IMR-90 (cell line): Measurements from ENCODE around the gene GRK5.

Experiments
- CEBPB ChIP-seq: IDR thresholded peaks from 2 replicates; pipeline ENCODE4 v1.6.1; 2012; ENCODE audit warnings: low read depth, low read length, improper control_type of control experiment
- FOS ChIP-seq: fragments of 150-350 bp; IDR thresholded peaks from 2 replicates; pipeline ENCODE4 v1.6.1; 2016; ENCODE audit warnings: low read depth, low read length
- NFE2L2 ChIP-seq: fragments of 150-350 bp; IDR thresholded peaks from 2 replicates; pipeline ENCODE4 v1.6.1; 2016; ENCODE audit warnings: low read depth, mild to moderate bottlenecking, low read length
- POLR2A ChIP-seq: IDR thresholded peaks from 2 replicates; pipeline ENCODE4 v1.6.1; 2012; ENCODE audit warnings: mild to moderate bottlenecking, low read depth, low read length
- RAD21 ChIP-seq: IDR thresholded peaks from 2 replicates; pipeline ENCODE4 v1.6.1; 2012; ENCODE audit warnings: low read length, improper control_type of control experiment
- RFX5 ChIP-seq: IDR thresholded peaks from 2 replicates; pipeline ENCODE4 v1.8.0; 2012; ENCODE audit warnings: low read depth, mild to moderate bottlenecking, low read length, moderate library complexity
- SMC3 ChIP-seq: fragments of 150-350 bp; IDR thresholded peaks from 2 replicates; pipeline ENCODE4 v1.6.1; 2016; ENCODE audit warnings: low read depth, mild to moderate bottlenecking, antibody characterized with exemption, low read length, moderate library complexity
- TF ChIP-seq, protein P1 (sequence below): conservative IDR thresholded peaks from 2 replicates; pipeline ENCODE4 v1.5.1; 2012; ENCODE audit warnings: mild to moderate bottlenecking, low read depth, low read length, improper control_type of control experiment
- TF ChIP-seq, protein P2 (sequence below): fragments of 150-350 bp; IDR thresholded peaks from 2 replicates; pipeline ENCODE4 v1.6.1; 2017; ENCODE audit warnings: mild to moderate bottlenecking, antibody characterized with exemption, low read length, low read depth
- TF ChIP-seq, protein P3 (sequence below): fragments of 150-350 bp; IDR thresholded peaks from 2 replicates; pipeline ENCODE4 v1.6.1; 2016; ENCODE audit warnings: low read depth, mild to moderate bottlenecking, low read length, moderate library complexity, borderline replicate concordance

DNA sequence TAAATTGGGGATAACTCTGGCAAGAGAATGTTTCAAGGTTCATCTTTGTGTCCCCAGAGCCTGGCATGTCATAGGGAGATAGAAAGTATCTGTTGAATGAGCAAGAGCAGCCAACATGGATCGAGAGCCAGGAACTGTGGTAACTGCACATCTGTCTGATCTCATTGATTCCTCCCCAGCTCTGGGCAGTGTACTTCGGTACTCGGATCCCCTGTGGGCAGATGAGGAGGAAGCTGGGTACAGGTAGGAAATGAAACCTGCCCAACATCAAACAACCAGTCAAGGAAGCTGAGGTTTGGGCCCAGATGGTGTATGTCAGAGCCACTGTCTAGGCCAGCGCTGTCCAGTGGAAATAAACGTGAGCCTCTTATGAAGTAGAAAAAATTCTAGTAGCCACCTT, 76.4 kb downstream of the GRK5 start:
- no peak for TF ChIP-seq CEBPB
- TF ChIP-seq, protein P1, sequence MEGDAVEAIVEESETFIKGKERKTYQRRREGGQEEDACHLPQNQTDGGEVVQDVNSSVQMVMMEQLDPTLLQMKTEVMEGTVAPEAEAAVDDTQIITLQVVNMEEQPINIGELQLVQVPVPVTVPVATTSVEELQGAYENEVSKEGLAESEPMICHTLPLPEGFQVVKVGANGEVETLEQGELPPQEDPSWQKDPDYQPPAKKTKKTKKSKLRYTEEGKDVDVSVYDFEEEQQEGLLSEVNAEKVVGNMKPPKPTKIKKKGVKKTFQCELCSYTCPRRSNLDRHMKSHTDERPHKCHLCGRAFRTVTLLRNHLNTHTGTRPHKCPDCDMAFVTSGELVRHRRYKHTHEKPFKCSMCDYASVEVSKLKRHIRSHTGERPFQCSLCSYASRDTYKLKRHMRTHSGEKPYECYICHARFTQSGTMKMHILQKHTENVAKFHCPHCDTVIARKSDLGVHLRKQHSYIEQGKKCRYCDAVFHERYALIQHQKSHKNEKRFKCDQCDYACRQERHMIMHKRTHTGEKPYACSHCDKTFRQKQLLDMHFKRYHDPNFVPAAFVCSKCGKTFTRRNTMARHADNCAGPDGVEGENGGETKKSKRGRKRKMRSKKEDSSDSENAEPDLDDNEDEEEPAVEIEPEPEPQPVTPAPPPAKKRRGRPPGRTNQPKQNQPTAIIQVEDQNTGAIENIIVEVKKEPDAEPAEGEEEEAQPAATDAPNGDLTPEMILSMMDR, result no peak
- TF ChIP-seq POLR2A, result no peak
- TF ChIP-seq RFX5, result no peak
- TF ChIP-seq RAD21, result no peak
- TF ChIP-seq NFE2L2, result no peak
- TF ChIP-seq, protein P2, sequence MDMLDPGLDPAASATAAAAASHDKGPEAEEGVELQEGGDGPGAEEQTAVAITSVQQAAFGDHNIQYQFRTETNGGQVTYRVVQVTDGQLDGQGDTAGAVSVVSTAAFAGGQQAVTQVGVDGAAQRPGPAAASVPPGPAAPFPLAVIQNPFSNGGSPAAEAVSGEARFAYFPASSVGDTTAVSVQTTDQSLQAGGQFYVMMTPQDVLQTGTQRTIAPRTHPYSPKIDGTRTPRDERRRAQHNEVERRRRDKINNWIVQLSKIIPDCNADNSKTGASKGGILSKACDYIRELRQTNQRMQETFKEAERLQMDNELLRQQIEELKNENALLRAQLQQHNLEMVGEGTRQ, result no peak
- TF ChIP-seq SMC3, result no peak
- TF ChIP-seq FOS, result no peak
- TF ChIP-seq, protein P3, sequence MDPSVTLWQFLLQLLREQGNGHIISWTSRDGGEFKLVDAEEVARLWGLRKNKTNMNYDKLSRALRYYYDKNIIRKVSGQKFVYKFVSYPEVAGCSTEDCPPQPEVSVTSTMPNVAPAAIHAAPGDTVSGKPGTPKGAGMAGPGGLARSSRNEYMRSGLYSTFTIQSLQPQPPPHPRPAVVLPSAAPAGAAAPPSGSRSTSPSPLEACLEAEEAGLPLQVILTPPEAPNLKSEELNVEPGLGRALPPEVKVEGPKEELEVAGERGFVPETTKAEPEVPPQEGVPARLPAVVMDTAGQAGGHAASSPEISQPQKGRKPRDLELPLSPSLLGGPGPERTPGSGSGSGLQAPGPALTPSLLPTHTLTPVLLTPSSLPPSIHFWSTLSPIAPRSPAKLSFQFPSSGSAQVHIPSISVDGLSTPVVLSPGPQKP, result no peak
